M059J (cell line): ENCODE data around the gene MATN4. TPM values are rescaled to one million over a fixed set of nuclear protein-coding genes. Genes with fewer than 3 reads are reported as not detected.
"Not testable (repeated sequence)": the region's sequence is repeated elsewhere in the genome, so short reads cannot be mapped to it uniquely, and the experiment has no call there.

Source experiments
- DNase-seq: peaks from one replicate; pipeline ENCODE4 v3.0.0-alpha.2; 2012; ENCODE audit warnings: low read depth
- total RNA-seq: library from RNA; depleted of rRNA; stranded (reverse); fragments of >200 nt; shearing (Covaris generic); gene quantifications from 2 replicates; pipeline ENCODE4 v1.2.3, GENCODE V29; 2014; rRNA removed

Gene MATN4
- not detected in 2 replicates for total RNA-seq

GRCh38 chr20:45308117-45308778 lies at the start of gene MATN4:
Gene MATN4, minus strand, starts transcription at chr20:45308299. Its CDS starts 2,717 bp downstream, at chr20:45305582.
- no peak for DNase-seq

- DNase-seq: peak; percentile 94
These were observed 47.3 kb upstream of the MATN4 start for GRCh38 chr20:45355209-45356084.

DNA sequence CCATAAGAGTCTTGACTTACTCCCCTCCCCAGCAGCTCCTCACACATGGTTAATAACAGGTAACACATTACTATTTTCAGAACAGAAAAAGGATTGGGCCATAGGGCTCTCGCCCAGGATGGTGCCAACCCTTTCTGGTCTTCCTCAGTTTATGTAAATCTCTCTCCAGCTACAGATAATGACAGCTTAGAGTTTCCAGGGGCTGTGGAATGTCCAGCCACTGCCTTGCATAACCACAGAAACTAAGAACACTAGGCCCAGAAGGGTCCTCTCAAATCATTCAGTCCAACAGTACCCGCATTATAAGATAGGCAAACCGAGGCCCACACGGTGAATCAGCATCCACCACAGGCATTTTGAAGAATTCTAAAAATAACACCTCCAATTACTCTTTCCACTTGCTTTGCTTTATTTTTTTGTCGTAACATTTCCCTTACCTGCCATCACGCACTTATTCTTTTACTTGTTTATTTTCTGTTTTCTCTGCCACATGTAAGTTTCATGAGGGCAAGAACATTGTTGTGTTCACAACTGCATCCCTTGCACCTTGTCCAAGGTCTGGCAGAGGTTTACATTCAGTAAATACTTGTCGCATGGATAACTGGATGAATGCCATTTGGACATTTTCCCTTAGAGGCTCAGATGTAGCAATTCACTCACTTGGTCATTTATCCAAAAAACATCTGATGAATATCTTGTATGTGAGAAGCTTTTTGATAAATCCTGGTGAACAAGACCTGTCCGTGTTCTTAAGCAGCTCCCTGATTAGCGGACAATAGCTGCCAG lies 46.5 kb upstream of the MATN4 start:
- peak; percentile 86 for DNase-seq

- DNase-seq: no peak
These were observed 45.6 kb upstream of the MATN4 start for GRCh38 chr20:45353746-45354145.

DNA sequence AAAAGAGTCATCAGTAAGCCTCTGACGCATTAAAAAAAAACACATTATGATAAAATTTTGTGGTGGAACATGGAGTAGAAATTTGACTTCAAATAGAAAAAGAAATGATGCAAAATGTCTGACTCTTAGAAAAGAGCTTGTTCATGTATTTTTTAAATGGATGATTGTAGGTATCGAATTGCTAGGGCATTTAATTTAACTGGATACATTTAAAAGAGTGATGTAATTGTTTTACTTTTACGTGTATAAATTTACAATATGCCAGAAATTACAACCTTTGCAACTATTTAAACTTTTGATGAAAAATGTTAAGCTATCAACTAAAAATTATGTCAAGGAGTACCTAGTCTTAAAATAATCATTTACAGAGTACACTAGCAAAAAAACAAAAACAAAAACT lies 44.6 kb upstream of the MATN4 start:
- no peak for DNase-seq

GRCh38 chr20:45350795-45351194 lies 42.7 kb upstream of the MATN4 start:
- not testable (repeated sequence) for DNase-seq

DNA sequence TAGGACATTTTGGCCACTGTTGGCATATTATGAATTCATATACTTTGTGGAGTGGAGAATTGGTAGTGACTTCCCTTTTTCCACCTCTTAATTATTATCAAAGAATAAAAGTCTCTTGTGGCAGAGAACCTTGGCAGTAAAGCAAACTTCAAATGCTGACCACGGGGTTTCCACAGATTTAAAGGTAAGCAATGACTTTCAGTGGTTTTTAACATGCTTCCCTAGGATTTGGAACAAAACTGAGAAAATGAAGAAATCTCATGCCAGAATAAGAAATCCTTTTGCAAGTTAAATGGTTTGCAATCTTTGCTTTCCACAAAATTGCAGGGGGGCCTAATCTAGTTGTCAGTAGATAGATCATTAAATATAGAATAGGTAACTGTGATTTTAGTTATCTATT lies 42.1 kb upstream of the MATN4 start:
- no peak for DNase-seq

- peak; percentile 82 for DNase-seq
These were observed 40.1 kb upstream of the MATN4 start, which contains the start of gene SDC4 for GRCh38 chr20:45347936-45348778. Gene SDC4, minus strand, starts transcription at chr20:45348424. Its CDS starts 40 bp downstream, at chr20:45348384.

DNA sequence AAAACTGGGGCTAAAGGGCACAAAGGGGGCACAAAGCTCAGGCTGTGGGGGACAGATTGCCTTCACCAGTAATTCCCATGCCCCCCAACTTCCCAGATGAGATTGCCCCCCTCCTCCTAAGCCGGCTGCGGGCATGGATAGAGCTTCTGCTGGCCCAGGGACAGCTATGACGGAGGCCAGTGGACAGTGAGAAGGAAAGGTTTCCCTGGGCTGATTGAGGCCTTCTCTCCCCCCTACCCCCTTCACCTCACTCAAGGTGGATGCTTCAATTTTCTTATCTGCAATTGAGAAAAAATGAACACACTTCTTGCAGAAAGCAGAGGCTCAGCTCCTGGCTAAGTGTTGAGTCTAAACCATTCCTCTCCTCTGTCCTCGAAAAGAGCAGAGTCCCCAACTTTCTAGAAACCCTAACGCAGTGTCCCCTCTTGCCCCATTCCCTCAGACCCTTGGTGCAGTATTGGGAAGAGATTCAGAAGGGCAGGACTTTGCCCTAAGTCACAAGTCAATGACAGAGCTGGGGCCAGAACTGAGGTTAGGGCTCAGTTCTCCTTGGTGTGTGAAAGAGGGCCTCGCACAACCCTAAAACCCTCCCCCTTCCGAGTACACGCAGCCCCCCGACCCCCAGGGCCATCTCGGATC lies 39.3 kb upstream of the MATN4 start:
- peak; percentile 41 for DNase-seq

DNA sequence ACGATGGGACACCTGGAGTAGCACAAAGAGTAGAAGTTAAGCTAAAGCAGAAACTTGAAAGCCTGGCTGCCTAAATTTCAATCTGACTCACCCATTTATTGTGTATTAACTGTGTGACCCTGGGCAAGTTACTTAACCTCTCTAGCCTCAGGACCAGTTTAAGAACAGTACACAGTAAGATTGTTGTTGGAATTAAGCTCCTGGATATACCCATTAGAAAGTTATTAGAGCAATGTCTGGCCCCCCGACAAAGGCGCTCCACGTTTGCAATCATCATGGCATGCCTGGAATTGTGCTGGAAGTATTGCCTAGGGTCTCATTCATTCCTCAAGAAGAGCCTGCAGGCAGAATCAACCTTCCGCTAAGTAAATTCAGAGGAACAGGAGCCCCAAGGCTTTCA lies 38.8 kb upstream of the MATN4 start:
- DNase-seq: peak; percentile 58

DNA sequence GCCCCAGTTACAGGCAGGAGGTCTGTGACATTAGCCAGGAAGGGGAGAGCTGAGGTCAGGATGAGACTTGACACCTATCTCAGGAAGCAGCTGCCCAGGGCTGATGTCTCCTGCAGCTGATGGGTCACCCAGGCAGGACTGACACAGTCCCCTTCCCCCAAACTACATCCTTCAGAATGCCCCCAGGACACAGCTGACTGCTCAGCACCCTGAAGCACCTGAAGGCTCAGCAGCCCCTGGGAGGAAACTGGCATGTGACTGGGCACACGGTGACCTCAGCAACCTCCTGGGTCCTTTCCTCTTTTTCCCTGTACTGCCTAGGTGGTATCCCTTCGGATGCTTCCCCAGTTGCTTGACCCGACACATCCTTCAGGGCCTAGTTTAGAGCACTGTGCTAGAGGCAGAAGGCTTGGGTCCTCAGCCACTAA lies 38.2 kb upstream of the MATN4 start:
- DNase-seq: peak; percentile 60

DNA sequence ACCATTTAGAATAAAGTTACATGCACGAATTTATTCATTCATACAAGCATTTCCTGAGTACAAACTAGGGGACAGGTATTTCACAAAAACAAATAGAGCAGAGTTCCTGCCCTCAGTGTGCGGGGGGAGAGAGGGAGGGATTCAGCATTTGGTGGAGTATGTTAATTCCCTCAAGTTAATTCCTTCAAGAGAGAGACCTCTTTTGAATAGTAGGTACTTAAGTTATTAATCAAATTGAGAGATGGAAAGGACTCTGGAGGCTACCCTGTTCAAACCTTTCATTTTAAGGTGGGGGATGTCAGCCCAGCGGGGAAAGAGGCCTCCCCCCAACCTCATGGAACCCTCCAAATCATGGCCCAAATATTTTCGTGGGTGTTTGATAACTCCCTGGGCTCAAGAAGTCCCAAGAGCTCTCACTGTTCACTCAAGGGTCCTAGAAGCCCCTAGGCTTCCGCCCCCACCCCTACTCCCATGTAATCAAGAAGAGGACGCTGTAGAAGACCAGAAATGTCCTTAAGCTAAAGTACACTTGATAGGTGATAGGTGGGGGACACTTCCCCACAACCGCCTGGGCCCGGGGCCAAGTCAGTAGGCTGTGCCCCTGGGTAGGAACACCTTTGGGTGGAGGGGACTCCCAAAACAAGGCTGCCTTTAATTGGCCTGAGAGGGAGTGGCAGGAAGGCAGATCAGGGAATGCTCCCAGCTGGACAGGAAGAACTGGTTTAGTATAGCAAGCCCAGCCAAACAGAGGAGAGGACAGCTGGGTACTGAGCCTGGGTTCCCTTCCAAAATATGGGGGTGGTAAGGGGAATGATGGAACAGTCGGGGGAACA lies 37.2 kb upstream of the MATN4 start:
- no peak for DNase-seq

DNA sequence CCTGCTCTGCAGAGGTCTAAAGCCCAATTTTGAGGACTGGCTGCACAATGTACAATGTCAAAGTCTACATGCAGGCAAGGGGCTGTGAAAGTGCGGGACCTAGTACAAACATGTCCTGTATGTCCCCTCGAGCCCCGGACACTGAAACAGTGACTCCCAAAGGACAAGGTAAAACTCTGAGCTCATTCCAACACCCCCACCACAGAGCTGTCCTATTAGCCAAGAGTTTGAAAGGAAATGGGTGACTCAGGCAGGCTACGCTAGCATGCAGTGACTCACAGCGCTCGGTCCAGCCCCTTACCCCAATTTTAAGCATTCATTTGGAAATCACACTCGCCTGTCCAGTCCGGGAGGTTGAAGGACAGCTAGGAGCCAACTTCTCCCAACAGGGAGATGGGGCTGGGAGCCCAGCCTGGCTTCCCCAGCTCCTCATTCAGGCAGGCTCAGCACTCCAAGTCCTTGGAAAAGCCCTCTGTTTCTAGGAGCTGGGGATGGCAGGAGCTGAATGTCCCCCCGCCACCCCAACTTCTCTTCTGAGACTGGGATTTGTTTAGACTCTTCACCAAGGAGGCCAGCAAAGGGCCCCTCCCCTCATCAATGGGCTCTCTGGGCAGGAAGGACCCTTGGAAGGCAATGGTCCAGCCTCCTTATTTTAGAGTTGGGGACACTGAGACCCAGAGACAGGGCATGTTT lies 36.2 kb upstream of the MATN4 start:
- peak; percentile 99 for DNase-seq

GRCh38 chr20:45343532-45344167 lies 35.6 kb upstream of the MATN4 start:
- peak; percentile 44 for DNase-seq

- no peak for DNase-seq
These were observed 34.9 kb upstream of the MATN4 start for GRCh38 chr20:45342855-45343531.

- peak; percentile 95 for DNase-seq
These were observed 34.1 kb upstream of the MATN4 start for GRCh38 chr20:45341939-45342854.

DNA sequence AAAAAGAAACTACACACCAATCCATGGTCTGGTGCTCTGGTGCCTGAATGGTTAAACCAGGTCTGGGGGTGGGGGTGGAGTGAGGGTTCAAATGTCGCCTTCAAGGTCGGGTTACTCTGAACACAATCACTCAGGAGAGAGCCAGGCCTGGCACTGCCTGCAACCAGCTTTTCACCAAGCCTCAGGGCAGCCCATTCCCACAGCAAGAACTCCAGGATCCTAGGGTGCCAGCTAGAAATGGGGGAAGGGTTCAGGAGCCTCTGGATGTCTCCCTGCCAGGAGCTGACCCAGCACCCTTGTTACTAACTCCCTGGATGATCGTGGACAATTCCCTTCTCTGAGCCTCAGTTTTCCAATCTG lies 33.5 kb upstream of the MATN4 start:
- DNase-seq: no peak
